DOHH2 (cell line): ENCODE results near the gene ROCK1.

Experiments used
- H3F3A ChIP-seq: fragments of 200-600 bp; sonication (generic), shearing (Covaris generic); 2 replicates; pipeline ENCODE4 v1.6.0; 2016; ENCODE audit warnings: antibody characterized with exemption, mild to moderate bottlenecking; ENCODE audit not compliant: control insufficient read depth, insufficient read depth
- H3K27ac ChIP-seq: fragments of 200-600 bp; sonication (generic); 2 replicates; pipeline ENCODE4 v1.5.1; 2014; ENCODE audit warnings: low read depth, mild to moderate bottlenecking, low read length, moderate library complexity
- H3K27me3 ChIP-seq: fragments of 200-600 bp; sonication (generic); 2 replicates; pipeline ENCODE4 v1.6.1; 2014; ENCODE audit warnings: mild to moderate bottlenecking, low read length, mixed read lengths; ENCODE audit not compliant: control insufficient read depth
- H3K36me3 ChIP-seq: fragments of 200-600 bp; sonication (generic); 2 replicates; pipeline ENCODE4 v1.6.1; 2014; ENCODE audit warnings: mild to moderate bottlenecking, low read length, moderate library complexity, mixed read lengths; ENCODE audit not compliant: control insufficient read depth
- H3K4me1 ChIP-seq: fragments of 200-600 bp; sonication (generic); 2 replicates; pipeline ENCODE4 v1.6.1; 2014; ENCODE audit warnings: mild to moderate bottlenecking, low read length, mixed read lengths; ENCODE audit not compliant: control insufficient read depth
- H3K4me2 ChIP-seq: fragments of 200-600 bp; sonication (generic); 2 replicates; pipeline ENCODE4 v1.6.0; 2014; ENCODE audit warnings: mild to moderate bottlenecking, low read length, moderate library complexity
- H3K4me3 ChIP-seq: fragments of 200-600 bp; sonication (generic); 2 replicates; pipeline ENCODE4 v1.5.1; 2014; ENCODE audit warnings: mild to moderate bottlenecking, low read length, mixed read lengths
- H3K79me2 ChIP-seq: fragments of 200-600 bp; sonication (generic); 2 replicates; pipeline ENCODE4 v1.6.1; 2014; ENCODE audit warnings: mild to moderate bottlenecking, low read length, mixed read lengths; ENCODE audit not compliant: control insufficient read depth
- H3K9me2 ChIP-seq: fragments of 200-600 bp; sonication (generic); replicated peaks from 2 replicates; pipeline ENCODE4 v1.6.1; 2014; ENCODE audit warnings: mild to moderate bottlenecking, low read length, mixed read lengths; ENCODE audit not compliant: control insufficient read depth
- H3K9me3 ChIP-seq: fragments of 200-600 bp; sonication (generic); 2 replicates; pipeline ENCODE4 v1.6.1; 2014; ENCODE audit warnings: antibody characterized with exemption, low read length, mixed read lengths; ENCODE audit not compliant: control insufficient read depth, insufficient read depth
- H4K20me1 ChIP-seq: fragments of 200-600 bp; sonication (generic); 2 replicates; pipeline ENCODE4 v1.6.0; 2014; ENCODE audit warnings: low read depth, mild to moderate bottlenecking, antibody characterized with exemption, low read length, moderate library complexity; ENCODE audit not compliant: control insufficient read depth, insufficient read depth
- CTCF ChIP-seq: fragments of 200-600 bp; sonication (generic); IDR thresholded peaks from one replicate; pipeline ENCODE4 v1.5.1; 2014; ENCODE audit warnings: antibody characterized with exemption, mild to moderate bottlenecking, low read depth, low read length; ENCODE audit not compliant: poor library complexity, severe bottlenecking
- EZH2phosphoT487 ChIP-seq: fragments of 200-600 bp; sonication (generic); IDR thresholded peaks from 2 replicates; pipeline ENCODE4 v1.6.1; 2017; ENCODE audit warnings: borderline replicate concordance, mild to moderate bottlenecking, antibody characterized with exemption, low read length, moderate library complexity, mixed read lengths

ROCK1 gene

GRCh38 chr18:21012308-21012707 lies 99.3 kb downstream of the ROCK1 start:
- no peaks in the 10 kb centered on the region for H3F3A ChIP-seq
- H4K20me1 ChIP-seq, result no peaks in the 10 kb centered on the region
- H3K4me2 ChIP-seq, result no peak overlapping the region
- no peaks in the 10 kb centered on the region for H3K79me2 ChIP-seq
- no peaks in the 10 kb centered on the region for H3K27me3 ChIP-seq
- H3K9me3 ChIP-seq, result no peaks in the 10 kb centered on the region
- peaks cover 51% of the 10 kb centered on the region for H3K36me3 ChIP-seq
- no peak overlapping the region for H3K27ac ChIP-seq
- TF ChIP-seq CTCF (no peak), EZH2phosphoT487 (no peak)
- H3K4me1 ChIP-seq, result no peaks in the 10 kb centered on the region
- no peaks in the 10 kb centered on the region for H3K9me2 ChIP-seq
- no peak overlapping the region for H3K4me3 ChIP-seq

- Histone ChIP-seq H3K9me3 (no peaks in the 10 kb centered on the region), H3K4me1 (no peaks in the 10 kb centered on the region), H3K36me3 (peaks cover 51% of the 10 kb centered on the region), H3K4me3 (no peak overlapping the region), H3K9me2 (no peaks in the 10 kb centered on the region), H3K27me3 (no peaks in the 10 kb centered on the region), H4K20me1 (no peaks in the 10 kb centered on the region), H3K4me2 (no peak overlapping the region), H3K27ac (no peak overlapping the region), H3F3A (no peaks in the 10 kb centered on the region), H3K79me2 (no peaks in the 10 kb centered on the region)
- TF ChIP-seq CTCF, result no peak
- TF ChIP-seq EZH2phosphoT487, result no peak
Observed at GRCh38 chr18:21004726-21005125, 106.9 kb downstream of the ROCK1 start.

- no peak overlapping the region for H3K4me2 ChIP-seq
Observed at GRCh38 chr18:21000667-21001066, 110.9 kb downstream of the ROCK1 start.

More at GRCh38 chr18:21000667-21001066, 110.9 kb downstream of the ROCK1 start:
- no peaks in the 10 kb centered on the region for H3K9me3 ChIP-seq
- no peaks in the 10 kb centered on the region; the same call in 1 of the 2 replicates for H3K79me2 ChIP-seq
- TF ChIP-seq CTCF (no peak), EZH2phosphoT487 (no peak)
- H3K4me1 ChIP-seq, result no peaks in the 10 kb centered on the region
- H3K27ac ChIP-seq, result no peak overlapping the region
- H3K4me3 ChIP-seq, result no peak overlapping the region
- no peaks in the 10 kb centered on the region; the same call in 1 of the 2 replicates for H4K20me1 ChIP-seq
- H3K36me3 ChIP-seq, result peaks cover 45% of the 10 kb centered on the region
- H3K9me2 ChIP-seq, result no peaks in the 10 kb centered on the region
- H3K27me3 ChIP-seq, result no peaks in the 10 kb centered on the region
- H3F3A ChIP-seq, result no peaks in the 10 kb centered on the region
